Ovary (tissue), 9 donors: ENCODE data around the gene PDP2. TPM values are rescaled to one million over a fixed set of nuclear protein-coding genes. Genes with fewer than 3 reads are reported as not detected.

ENCODE experiments used
- DNase-seq, 5 donors: peaks; one replicate each; pipeline ENCODE4 v3.0.0-alpha.2; 2019 to 2020
- H3K27ac ChIP-seq, 2 donors: fragments of 200-600 bp; one replicate each; pipeline versions ENCODE4 v1.5.1 to v1.8.0; 2019 to 2022
- H3K27me3 ChIP-seq: fragments of 200-600 bp; one replicate; pipeline ENCODE4 v1.8.0; 2022
- H3K36me3 ChIP-seq: fragments of 200-600 bp; sonication (generic); one replicate; pipeline ENCODE4 v1.5.1; 2019
- H3K4me1 ChIP-seq: one replicate; pipeline ENCODE4 v1.8.1; 2013; ENCODE audit warnings: mild to moderate bottlenecking, moderate library complexity; ENCODE audit not compliant: insufficient read depth
- H3K4me3 ChIP-seq: fragments of 200-600 bp; sonication (generic); one replicate; pipeline ENCODE4 v1.5.1; 2017
- H3K9me3 ChIP-seq, 2 donors: fragments of 200-600 bp in 1 of 2; sonication (generic) in 1 of 2; one replicate each; pipeline versions ENCODE4 v1.5.1 to v1.8.1; 2013 to 2019; ENCODE audit warnings: mild to moderate bottlenecking in 1 of 2, moderate library complexity in 1 of 2
- EP300 ChIP-seq: sonication (generic); formaldehyde crosslinking; IDR thresholded peaks from one replicate; pipeline ENCODE4 v1.6.1; 2017; ENCODE audit warnings: antibody characterized with exemption
- POLR2A ChIP-seq: fragments of 450-650 bp; IDR thresholded peaks from one replicate; pipeline ENCODE4 v1.6.1; 2017; ENCODE audit warnings: antibody characterized with exemption, mild to moderate bottlenecking, moderate library complexity
- WGBS, 3 donors: extraction: QIAGEN DNeasy Blood & Tissue Kit in 1 of 3; methylation state at CpG; one replicate each; pipeline versions ENCODE4 v1.1.5 to v1.1.7; 2013 to 2017; 5-methylcytosine and 5-hydroxymethylcytosine counted together
- intact Hi-C, 4 donors: fragments of 100-400 bp; cut with DNase I; formaldehyde crosslinking; loops; one replicate each; pipeline versions ENCODE4 v1.11.0 to v1.15.1; 2022 to 2023
- polyA plus RNA-seq, 2 donors: library from polyadenylated mRNA; stranded (reverse); fragments of 200-250 nt in 1 of 2; fragments of 350-450 nt in 1 of 2; fragmentation: Illumina TruSeq in 1 of 2; extraction: RNeasy Lipid Tissue Mini Kit (QIAGEN cat#74804) in 1 of 2; gene quantifications; one replicate each; pipeline ENCODE4 v1.2.3, GENCODE V29; 2013 to 2014
- total RNA-seq, 7 donors: library from RNA; depleted of rRNA in 2 of 7; stranded (reverse); fragments of >200 nt in 2 of 7; fragmentation: NEBNext Ultra II Directional in 3 of 7; extraction: Animal tissue kit (Norgen Biotek cat#: 25700) in 3 of 7; gene quantifications; one replicate each; pipeline versions ENCODE4 v1.1.0 to v1.2.4, GENCODE V29; 2016 to 2023
- TF ChIP-seq, protein P1 (sequence below), 3 donors: fragments of 450-650 bp in 2 of 3; fragments of 200-600 bp in 1 of 3; IDR thresholded peaks; one replicate each; pipeline versions ENCODE4 v1.5.1 to v1.8.0; 2016 to 2022; ENCODE audit warnings: antibody characterized with exemption in 3 of 3, mild to moderate bottlenecking in 1 of 3
- donor health status: DM: no; HTN: no; CAD: no; lungs with moderate emphysema.
- donor health status: DM: no; HTN: no; CAD: no.
- donor health status: Bipolar disorder and iron deficiency.
- donor health status: DM: yes; HTN: yes; CAD: no.
- donor health status: DM: no; HTN: no; CAD: no.
- donor health status: DM: yes; HTN: yes; CAD: no.

The PDP2 gene
- total and polyA plus RNA-seq, 9 donors, result 3.9 to 27.9 (median 18.5) TPM

DNA sequence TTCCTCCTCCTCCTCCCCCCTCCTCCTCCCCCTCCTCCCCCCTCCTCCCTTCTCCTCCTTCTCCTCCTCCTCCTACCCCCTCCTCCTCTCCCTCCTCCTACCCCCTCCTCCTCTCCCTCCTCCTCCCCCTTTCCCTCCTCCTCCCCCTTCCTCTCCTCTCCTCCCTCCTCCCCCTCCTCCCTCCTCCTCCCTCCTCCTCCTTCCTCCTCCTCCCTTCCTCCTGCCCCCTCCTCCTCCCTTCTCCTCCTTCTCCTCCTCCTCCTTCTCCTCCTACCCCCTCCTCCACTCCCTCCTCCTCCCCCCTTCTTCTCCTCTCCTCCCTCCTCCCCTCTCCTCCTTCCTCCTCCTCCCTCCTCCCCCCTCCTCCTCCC is 6.6 kb upstream of the PDP2 start:
- TF ChIP-seq EP300, result no peak
- TF ChIP-seq, protein P1, sequence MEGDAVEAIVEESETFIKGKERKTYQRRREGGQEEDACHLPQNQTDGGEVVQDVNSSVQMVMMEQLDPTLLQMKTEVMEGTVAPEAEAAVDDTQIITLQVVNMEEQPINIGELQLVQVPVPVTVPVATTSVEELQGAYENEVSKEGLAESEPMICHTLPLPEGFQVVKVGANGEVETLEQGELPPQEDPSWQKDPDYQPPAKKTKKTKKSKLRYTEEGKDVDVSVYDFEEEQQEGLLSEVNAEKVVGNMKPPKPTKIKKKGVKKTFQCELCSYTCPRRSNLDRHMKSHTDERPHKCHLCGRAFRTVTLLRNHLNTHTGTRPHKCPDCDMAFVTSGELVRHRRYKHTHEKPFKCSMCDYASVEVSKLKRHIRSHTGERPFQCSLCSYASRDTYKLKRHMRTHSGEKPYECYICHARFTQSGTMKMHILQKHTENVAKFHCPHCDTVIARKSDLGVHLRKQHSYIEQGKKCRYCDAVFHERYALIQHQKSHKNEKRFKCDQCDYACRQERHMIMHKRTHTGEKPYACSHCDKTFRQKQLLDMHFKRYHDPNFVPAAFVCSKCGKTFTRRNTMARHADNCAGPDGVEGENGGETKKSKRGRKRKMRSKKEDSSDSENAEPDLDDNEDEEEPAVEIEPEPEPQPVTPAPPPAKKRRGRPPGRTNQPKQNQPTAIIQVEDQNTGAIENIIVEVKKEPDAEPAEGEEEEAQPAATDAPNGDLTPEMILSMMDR (IDR thresholded peaks at IDR 0.05), result no peak
- intact Hi-C loops, result loop anchor here in 1 of 4 donors (2.0 kb wide), 1 partner anchor 43 kb away; the partner anchor contains the start of gene NAE1

DNA sequence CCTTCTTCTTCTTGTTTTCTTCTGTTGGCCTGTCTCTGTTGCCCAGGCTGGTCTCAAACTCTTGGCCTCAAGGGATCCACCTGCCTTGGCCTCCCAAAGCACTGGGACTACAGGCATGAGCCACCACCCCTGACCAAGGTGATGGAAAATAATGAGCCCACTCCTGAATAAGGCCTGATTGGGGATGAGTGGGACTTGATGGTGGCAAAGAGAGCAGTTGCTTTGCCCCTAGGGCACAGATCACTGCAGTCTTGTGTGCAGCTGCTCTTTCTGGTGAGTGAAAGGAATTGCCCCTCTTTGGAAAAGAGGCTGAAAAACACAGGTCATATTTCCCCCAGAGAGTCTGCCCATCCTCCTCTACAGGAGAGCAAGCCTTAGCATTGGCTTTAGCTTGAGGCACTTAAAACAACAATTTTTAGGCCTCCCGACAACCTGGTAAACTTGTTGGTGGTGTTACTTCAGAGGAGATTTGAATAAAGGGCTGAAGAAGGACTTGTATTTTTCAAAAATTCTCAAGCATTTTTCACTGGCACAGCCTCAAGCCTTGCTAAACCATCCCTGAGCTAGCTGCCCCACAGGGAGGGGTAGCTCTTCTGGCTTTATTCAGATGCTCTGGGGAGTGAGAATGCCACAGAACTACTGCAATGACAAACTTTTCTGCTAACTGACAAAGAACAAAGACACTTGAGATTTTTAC is 6.1 kb upstream of the PDP2 start:
- intact Hi-C loops, result no loop called here
- Histone ChIP-seq H3K4me3 (no peak overlapping the region), H3K27ac (no peak overlapping the region), H3K9me3 (no peaks in the 10 kb centered on the region), H3K36me3 (no peaks in the 10 kb centered on the region), H3K27me3 (no peaks in the 10 kb centered on the region), H3K4me1 (peaks cover 3% of the 10 kb centered on the region)
- 14 to 32% (median 30%) methylated on average over 1 of the region's 1 CpG for WGBS, 3 donors
- no peak for TF ChIP-seq POLR2A
- TF ChIP-seq, protein P1 (IDR thresholded peaks at IDR 0.05), result no peak
- no peak for TF ChIP-seq EP300
- DNase-seq, result no peak

More for the DNA sequence above, 6.6 kb upstream of the PDP2 start:
- Histone ChIP-seq H3K27ac (peak overlapping the region; percentile 60 to 67), H3K27me3 (no peaks in the 10 kb centered on the region), H3K36me3 (no peaks in the 10 kb centered on the region), H3K9me3 (no peaks in the 10 kb centered on the region), H3K4me1 (peaks cover 3% of the 10 kb centered on the region), H3K4me3 (no peak overlapping the region)
- no peak for DNase-seq

DNA sequence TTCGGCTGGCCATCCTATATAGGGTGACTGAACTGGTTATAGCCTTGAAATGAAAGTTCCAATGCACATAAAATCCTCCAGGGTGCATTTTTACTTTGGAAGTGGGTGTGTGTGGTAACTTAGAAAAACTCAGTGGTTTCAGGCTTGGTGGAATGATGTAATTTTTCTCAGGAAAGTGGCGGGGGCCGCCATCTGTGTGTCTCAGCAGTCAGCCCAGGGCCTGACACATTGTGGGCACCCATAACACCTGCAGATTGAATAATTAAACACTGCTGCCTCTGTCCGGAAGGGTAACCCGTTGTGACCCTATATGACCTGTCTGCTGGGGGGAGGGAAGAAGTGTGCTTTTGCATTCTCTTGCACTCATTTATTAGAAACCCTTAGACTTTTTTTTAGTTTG is 2.2 kb upstream of the PDP2 start:
- WGBS, 3 donors, result 69 to 75% (median 72%) methylated on average over 5 of the region's 5 CpGs
- intact Hi-C loops, result no loop called here
- H3K27ac ChIP-seq, result no peak overlapping the region
- H3K36me3 ChIP-seq, result no peaks in the 10 kb centered on the region
- no peak overlapping the region for H3K4me3 ChIP-seq
- TF ChIP-seq, protein P1 (IDR thresholded peaks at IDR 0.05), result no peak
- TF ChIP-seq EP300 (no peak), POLR2A (no peak)
- DNase-seq, result no peak
- H3K9me3 ChIP-seq, result no peaks in the 10 kb centered on the region
- H3K4me1 ChIP-seq, result peaks cover 4% of the 10 kb centered on the region
- H3K27me3 ChIP-seq, result no peaks in the 10 kb centered on the region

DNA sequence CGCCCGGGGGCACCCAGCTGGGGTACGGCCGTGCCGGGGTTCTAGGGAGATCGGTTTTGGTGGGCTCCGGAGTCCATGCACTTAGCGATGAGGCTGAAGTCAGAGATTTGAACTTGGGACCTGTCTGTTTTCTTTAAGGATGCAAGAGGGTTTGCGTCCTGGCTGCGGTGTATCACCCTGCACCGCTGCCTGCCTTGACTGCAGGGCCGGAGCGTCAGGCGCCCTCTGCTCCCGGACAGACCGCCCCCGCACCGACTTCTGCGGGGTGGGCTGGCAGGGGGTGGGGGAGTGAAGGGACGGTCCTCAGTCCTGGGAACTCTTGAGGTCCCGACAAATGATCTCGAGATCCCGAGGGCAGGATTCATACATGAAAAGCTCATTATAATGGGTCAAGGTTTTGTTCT is 701 bp downstream of the PDP2 start:
- DNase-seq, result peak in 1 of 5 donors; percentile 41
- Histone ChIP-seq H3K4me3 (peak overlapping the region; percentile 62), H3K36me3 (no peaks in the 10 kb centered on the region), H3K27ac (peak overlapping the region; percentile 46 to 77), H3K4me1 (peaks cover 3% of the 10 kb centered on the region), H3K27me3 (no peaks in the 10 kb centered on the region), H3K9me3 (no peaks in the 10 kb centered on the region)
- WGBS, 3 donors, result 1 to 3% (median 2%) methylated on average over 21 to 23 of the region's 23 CpGs
- TF ChIP-seq, protein P1 (IDR thresholded peaks at IDR 0.05), result no peak
- no peak for TF ChIP-seq EP300
- no peak for TF ChIP-seq POLR2A
- intact Hi-C loops, result no loop called here
